ENCODE data around the gene PEPD.

Gene PEPD

GRCh38 chr19:33376423-33376822 lies 145.2 kb downstream of the PEPD start:
- no peak for DNase-seq

DNA sequence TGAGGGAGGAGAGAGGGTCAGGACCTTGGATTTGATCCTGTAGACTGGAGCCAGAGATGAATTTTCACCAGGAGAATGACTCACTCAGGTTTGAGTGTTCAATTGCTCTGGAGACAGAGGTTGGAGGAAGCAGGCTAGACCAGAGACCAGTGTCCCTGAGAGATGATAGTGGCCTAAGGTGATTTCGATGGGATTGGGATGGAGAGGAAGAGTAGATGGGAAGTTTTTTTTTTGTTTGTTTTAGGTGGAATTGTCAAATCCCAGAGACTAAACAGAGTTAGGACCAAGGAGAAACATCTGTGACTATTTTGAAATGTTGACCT lies 145.8 kb downstream of the PEPD start:
- no peak for DNase-seq

GRCh38 chr19:33375156-33375836 lies 146.3 kb downstream of the PEPD start:
- DNase-seq: no peak

- DNase-seq: no peak
Measured at GRCh38 chr19:33374236-33374714, 147.3 kb downstream of the PEPD start.

DNA sequence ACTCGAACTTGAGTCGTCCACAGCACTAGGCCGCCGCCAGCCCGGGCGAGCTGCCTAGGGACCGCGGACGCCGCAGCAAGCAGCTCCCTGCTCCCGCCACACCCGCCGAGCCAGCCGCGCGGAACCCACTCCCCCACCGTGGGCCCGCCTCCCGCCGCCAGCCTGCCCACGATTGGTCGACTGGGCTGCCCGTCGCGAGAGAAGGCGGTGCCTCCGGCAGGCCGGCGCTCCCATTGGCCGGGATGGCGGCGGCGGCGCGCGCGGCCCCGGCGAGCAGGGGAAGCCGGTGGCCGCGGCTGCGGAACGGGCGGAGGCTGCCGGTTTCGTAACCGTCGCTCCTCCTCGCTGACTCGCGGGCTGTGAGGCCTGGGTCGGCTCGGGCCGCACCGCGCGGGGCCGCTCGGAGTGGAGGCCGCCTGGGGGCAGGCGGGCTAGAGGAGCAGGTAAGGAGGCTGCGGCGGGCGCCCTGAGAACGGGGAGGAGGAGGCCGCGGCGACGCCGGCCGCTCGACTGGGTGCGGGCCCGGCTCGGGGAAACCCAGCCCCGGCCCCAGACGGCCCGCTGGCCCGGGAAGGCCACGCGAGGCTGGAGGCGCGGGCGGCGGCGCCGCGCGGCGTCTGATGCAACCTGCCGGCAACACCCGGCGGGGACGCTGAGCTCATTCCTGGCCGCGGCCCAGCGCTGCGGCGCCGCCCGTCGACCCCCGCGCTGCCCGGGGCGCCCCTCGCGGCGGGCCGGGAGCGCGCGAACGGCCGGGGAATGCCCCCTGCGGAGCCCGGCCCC lies 147.9 kb downstream of the PEPD start, which contains the start of gene CEBPG:
TSS of gene CEBPG (plus strand) at position 257 of the 783 bp plus-strand sequence. CDS start 5,531 bp downstream, outside the sequence.
- peak; percentile 54 for DNase-seq

DNA sequence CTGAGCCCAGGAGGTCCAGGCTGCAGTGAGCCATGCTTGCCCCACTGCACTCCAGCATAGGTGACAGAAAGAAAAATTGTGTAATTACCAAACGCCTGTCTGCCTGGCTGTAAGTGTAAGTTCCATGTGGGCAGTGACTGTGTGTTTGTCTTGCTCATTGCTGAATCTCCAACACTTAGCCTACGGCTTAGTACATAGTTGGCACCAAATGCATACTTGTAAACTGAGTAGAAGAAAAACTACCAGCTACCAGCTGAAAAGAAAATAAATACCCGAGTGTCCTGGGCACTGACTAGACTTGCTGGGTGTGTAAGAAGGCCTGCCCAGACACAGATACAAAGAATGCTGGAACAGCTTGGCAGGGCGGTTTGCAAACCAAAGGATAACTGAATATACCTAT lies 150.8 kb downstream of the PEPD start:
- DNase-seq: no peak

DNA sequence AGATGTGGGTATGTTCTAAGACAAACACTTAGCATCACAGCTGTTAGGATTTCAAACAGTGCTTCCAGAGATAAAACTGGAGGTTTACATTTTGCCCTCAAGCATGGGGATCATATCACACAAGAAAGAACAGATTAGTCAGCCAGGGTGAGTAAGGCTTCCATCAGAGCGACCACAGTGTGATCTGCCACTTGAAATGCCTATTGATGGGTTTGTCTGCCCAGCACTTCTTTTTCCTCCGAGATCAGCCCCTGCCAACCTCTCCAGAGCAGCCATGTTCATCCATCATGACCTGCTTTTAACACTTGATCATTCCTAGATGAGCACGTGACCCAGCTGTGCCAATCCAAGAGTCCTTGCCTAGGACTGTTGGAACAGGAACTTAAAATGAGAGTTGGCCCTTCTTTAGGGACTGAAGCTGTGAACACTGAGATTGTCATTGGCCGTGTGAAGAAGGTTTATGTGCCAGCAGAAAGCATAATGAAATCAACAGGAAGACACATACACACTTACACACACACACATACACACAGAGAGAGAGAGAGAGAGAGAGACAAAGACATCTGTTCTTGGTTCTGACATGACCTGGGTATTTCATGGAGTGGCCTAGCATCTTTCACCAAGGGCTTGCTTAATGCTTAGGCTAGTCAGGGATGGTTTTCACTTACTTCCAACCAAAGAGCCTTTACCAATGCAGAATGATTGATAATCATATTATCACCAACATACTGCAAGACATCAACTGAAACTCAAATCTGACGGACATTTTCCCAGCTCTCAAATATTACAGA lies 153.3 kb downstream of the PEPD start:
- no peak for DNase-seq

GRCh38 chr19:33366897-33367296 lies 154.7 kb downstream of the PEPD start:
- DNase-seq: no peak

GRCh38 chr19:33366127-33366526 lies 155.5 kb downstream of the PEPD start:
- no peak for DNase-seq

- no peak for DNase-seq
Measured at GRCh38 chr19:33365691-33366090, 155.9 kb downstream of the PEPD start.

DNA sequence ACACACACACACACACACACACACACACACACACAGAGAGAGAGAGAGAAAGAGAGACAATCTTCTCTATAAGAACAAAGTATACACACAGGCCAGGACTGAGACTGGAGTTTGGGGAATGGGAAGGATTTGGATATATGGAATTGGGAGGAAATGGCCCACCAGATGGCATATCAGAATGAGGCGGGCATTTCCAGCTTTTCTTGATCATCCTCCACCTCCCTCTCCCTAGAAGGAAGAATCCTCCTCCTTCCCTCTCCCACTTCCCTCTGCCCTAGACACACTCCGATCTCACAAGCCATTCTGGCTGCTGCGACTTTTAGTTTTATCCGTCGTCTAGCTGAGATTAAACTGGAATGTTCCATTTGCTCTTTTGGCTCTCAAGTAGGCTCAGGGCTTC lies 158.1 kb downstream of the PEPD start:
- DNase-seq: no peak

DNA sequence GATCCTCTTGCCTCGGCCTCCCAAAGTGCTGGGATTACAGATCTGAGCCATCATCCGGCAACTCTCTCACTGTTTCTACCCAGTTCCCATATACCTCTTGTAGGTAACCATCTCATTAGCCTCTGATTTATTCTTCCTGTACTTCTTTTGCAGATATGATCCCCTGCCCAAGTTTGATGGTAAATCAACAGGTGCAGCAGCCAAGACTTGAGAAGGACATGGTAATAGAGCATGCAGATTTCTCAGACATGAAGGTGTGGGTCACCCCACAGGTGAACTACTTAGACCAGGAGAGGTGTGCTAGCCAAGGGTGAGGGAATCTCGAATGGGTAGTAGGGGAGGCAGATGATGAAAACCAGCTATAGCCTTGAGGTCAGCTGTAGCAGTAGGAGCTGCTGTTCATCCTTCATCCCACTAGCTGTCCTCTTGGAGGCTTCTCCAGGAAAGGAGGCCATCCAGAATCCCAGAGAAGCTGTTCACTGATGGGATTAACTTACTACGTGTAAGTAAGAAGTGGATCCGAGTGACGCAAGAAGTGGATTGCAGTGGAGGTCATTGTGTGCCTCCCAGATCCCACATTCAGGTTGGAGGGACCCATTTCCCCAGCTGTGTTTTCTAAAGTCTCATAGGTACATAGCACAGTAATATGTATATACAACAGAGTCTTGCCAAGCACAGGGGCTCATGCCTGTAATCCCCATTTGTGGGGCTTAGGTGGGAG lies 158.9 kb downstream of the PEPD start:
- no peak for DNase-seq

DNA sequence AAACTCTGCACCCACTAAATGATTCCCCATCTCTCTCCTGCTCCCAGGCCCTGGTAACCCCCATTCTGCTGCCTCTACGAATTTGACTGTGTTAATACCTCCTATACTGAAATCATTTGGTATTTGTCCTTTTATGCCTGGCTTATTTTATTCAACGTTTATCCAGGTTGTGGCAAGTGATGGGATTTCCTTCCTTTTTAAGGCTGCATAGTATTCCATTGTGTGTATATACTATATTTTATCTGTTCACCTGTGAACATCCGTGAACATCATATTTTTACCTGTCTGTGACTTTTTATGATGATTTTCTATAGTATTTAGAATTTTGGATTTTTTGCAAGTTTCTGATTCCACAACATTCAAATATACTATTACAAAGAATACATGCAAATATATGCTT lies 162.0 kb downstream of the PEPD start:
- DNase-seq: no peak

DNA sequence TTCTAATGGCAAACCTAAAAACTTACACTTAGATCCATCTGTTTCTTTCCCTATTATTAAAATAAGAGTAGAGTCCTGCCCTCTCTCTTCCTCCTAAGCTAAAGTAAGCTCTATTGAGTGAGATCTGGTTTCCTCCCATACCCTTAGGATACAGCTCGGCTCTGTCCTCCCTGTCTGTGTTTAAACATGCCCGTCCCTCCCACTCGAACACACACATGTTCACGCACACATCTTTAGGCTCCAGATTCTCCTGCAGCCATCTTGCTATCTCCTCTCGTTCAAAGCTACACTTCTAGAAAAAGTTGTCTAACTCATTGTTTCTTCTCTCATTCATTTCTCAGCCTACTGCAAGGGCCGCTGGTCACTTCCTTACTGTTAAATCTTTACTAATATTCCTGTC lies 163.2 kb downstream of the PEPD start:
- DNase-seq: no peak

DNA sequence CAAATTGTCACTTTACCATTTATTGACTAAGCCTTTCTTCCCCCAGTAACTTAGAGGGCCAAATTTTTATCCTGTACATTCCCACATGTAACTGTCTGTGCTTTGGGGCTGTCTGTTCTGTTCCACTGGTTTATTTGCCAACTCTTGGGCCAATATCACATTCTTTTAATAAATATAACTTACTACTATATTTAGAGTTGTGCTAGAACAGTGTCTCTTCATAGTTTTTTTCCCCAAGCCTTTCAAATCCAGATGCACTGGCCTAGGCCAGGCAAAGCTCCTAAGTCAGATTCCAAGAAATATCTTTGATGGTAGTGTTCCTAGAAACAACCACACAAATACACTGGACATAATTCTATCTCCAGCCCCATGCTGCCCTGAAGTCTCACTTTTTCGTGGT lies 164.0 kb downstream of the PEPD start:
- DNase-seq: no peak

- no peak for DNase-seq
Measured at GRCh38 chr19:33355535-33355934, 166.1 kb downstream of the PEPD start.

DNA sequence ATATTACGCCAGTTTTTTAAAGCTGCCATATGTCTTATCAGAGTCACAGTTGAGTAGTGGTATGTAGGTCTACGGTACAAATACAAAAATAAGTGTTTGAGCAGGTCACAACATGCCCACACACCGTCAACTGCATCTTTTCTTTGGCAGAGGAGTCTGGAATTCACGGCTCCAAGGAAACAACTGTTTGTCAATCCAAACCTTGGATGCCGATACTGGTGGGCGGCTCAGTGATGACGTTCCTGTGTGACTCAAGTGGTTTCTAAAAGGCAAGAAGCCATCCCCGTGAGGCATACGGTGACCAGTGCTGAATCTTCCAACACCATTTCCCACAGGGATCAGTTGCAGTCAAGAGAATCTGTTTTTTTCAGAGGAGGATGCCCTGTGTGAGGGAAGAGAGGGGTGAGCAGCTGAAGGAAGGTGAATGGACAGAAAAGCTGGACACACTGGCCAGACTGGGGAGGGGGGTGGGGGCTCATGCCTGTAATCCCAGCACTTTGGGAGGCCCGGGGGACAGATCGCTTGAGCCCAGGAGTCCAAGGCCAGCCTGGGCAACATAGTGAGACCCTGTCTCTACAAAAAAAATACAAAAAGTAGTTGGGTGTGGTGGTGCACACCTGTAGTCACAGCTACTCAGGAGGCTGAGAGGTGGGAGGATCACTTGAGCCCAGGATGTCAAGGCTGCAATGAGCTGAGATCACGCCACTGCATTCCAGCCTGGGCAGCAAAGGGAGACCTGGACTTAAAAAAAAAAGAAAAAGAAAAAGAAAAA lies 170.9 kb downstream of the PEPD start:
- no peak for DNase-seq

DNA sequence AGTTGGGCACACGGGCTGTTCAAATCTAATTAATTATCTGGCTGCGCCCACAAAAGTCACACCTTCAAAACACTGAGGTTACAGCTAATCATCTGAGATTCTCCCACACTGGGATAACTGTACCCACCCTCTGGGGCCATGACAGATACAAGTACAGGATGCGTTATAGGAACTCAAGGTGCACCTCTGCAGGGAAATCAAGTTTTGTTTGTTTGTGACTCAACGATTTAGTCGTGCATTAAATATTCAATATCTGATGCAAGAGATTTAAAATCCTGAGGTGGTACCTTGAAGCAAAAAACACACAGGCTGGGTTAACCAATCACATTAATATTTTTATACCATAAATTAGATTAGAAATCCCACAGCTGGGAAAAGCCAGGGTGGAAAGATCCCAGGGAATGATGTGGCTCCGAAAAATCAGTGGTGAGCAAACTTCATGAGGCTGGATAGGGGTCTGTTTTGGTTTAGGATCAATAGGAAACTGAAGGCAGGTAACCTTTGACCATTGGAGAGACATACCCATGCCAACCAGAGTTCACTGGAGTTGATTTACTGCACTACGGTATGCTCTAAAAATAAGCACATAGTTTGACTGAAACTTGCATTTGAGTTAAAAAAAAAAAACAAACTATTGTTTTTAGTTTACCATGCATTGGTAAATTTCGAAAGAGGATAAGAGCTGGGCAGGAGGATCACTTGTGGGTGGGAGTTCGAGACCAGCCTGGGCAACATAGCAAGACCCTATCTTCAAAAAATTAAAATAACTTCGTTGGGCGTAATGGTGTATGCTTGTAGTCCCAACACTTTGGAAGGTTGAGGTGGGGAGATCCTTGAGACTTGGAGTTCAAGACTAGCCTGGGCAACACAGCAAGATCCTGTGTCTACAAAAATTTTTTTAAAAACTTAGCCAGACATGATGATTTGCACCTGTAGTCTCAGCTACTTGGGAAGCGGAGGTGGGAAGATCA lies 172.0 kb downstream of the PEPD start:
- DNase-seq: no peak

- DNase-seq: no peak
Measured at GRCh38 chr19:33348301-33349010, 173.1 kb downstream of the PEPD start.

DNA sequence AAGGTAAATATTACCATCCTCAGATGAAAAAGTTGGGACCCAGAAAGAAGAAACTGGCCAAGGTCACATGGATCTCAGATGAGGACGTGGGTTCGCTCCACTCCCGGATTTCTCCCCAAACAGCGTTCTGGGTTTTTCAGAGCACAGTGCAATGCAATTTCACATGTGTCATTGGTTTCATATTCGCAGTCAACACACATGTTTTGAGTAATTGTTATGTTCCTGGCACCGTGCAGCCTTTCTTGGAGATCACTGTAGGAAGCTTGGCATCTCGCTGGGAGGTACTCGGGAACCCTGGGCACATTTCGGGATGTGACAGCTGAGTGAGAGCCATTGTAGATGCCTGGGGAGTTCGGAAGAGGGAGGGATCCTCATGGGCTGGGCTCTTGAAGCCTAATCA lies 174.3 kb downstream of the PEPD start:
- DNase-seq: no peak

Data from NCI-H1417 treated with DMSO at 0.1 percent for 48 hours (cell line).